Stimulated activated CD4-positive, alpha-beta T cell treated with anti-CD3 and anti-CD28 coated beads, Interleukin-1b, Interleukin-23, amount 100 ng/mL, for 4 hours (primary cell): ENCODE results near the gene USP7.
"Not testable (repeated sequence)": the region's sequence is repeated elsewhere in the genome, so short reads cannot be mapped to it uniquely, and the experiment has no call there.

Experiments
- DNase-seq, 2 donors: peaks; one replicate each; pipeline ENCODE4 v3.0.0-alpha.2; 2020; ENCODE audit warnings: low read depth in 2 of 2

Gene USP7

DNA sequence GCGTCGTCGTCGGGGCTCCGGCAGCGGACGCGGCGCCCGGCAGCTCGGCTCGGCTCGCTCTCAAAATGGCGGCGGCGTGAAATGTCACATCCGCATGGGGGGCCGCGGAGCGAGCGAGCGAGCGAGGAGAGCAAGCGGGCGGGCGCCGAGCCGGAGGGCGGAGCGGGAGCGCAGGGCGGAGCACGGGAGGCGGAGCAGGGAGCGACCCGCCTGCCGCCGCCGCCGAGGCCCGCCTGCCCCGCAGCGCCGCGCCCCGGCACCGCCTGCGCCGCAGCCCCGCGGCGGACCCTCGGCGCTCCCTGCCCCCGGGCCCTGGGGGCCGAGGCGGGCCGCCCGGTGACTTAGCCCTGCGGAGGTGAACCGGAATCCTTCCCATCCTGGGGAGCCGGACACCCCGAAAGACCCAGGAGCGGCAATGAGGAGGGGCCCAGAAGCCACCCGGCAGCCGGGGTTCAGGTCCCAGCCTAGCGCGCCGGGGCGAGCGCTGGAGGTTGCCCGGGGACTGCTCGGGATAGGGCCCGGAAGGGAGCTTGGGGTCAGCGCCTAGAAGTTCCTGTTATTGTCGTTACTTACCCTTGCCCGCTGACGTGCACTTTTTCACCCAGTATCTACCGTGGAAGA is at the start of gene USP7:
Gene USP7 (minus strand): TSS at position 86 of the 621 bp plus-strand sequence. CDS start 621 bp downstream, outside the sequence.
- DNase-seq, result peak; percentile 87 to 92

DNA sequence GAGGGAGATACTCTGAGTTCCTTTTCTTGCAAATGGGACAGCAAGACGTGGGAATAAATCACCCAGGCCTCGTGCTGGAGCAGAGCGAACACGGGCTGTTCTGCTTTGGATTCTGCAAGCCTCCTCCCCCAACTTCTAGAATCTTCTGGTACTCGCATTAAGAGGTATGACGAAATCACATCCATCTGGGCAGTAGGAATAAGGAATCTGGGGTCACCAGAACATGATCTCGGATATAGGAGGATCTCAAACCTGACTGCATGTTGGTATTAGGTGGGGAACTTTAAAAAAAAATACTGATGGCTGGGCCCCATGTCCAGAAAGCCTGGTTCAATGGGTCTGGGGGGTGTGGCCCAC is 49.8 kb upstream of the USP7 start:
- no peak for DNase-seq

GRCh38 chr16:9012848-9013507 is 49.3 kb upstream of the USP7 start:
- peak in 1 of 2 donors; percentile 6 for DNase-seq

- no peak for DNase-seq
These were observed 48.6 kb upstream of the USP7 start for GRCh38 chr16:9012330-9012729.

DNA sequence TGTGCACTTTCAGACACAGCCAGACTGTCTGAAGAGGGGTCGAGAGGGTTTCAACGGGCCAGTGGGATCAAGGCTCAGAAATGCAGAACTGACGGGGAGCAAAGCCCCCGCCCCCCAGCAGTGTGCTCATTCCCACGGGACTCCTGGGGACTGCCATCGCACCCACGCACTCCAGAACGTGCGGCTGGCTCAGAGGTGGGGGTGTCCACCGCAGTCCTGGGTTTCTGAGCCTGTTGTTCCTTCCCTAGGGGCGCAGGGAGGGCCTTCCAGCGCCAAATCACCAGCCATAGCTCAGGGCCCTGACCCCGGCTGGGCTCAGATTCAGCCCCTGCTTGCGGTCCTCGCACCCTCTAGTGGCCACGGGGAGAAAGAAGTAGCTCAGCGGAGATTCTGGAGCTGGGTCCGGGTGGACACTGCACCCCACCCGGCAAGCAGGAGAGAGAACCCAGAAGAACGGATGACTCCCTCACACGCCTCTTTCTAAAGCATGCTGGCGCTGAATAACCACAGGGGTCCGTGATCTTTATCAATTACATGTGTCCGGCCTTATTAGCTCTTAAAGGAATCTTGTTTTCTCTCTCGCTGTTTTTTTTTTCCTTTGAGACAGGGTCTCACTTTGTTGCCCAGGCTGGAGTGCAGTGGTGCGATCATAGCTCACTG is 45.0 kb upstream of the USP7 start:
- DNase-seq, result peak; percentile 51 to 55

- no peak for DNase-seq
These were observed 43.6 kb upstream of the USP7 start for GRCh38 chr16:9007177-9007794.

- DNase-seq, result no peak
These were observed 40.5 kb upstream of the USP7 start for GRCh38 chr16:9004183-9004582.

- no peak for DNase-seq
These were observed 40.1 kb upstream of the USP7 start for GRCh38 chr16:9003763-9004162.

DNA sequence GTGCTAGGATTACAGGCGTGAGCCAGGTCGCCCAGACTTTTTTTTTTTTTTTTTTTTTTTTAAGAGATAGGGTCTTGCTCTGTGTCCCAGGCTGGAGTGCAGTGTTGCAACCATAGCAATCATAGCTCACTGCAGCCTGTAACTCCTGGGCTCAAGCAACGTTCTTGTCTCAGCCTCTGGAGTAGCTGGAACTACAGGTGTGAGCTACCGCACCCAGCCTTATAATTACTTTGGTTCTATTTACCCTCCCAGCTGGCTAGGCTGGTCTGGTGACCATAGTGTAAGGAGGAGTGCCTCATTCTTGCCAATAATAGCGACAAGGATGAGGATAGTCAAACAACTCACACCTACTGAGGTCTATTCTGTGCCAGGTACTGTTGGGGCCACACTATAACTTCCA is 39.6 kb upstream of the USP7 start:
- no peak for DNase-seq

DNA sequence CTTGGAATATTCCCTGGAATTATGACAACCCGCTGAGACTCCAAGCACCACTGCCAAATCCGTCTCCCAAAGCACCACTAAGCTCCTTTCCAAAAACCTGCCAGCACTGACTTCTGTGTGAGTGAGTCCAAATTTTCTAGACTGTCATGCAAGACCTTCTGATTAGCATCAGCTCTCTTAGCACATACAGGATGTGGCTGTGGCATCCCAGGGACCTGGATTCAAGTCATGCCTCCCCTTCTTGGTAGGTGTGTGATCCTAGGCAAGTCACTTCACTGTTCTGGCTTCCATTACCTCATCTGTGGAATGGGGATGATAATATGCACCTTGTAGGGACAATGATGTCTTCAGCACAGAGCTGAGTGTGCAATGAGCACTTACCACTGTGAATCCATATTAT is 38.3 kb upstream of the USP7 start:
- no peak for DNase-seq

DNA sequence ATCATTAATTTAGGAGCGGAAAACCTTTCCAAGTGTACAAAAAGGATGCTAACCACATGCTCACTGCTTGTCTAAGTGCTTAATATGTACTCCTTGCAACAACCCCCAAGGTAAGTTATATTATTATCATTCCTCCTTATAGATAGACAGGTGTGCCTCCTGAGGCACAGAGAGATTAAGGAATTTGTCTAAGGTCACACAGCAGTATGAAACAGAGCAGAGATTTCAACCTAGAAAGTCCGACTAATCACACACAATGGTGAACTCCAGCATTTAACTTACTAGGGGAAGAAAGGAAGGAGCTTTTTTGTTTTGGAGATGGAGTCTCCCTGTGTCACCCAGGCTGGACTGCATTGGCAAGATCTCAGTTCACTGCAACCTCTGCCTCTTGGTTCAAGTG is 37.0 kb upstream of the USP7 start:
- no peak for DNase-seq

DNA sequence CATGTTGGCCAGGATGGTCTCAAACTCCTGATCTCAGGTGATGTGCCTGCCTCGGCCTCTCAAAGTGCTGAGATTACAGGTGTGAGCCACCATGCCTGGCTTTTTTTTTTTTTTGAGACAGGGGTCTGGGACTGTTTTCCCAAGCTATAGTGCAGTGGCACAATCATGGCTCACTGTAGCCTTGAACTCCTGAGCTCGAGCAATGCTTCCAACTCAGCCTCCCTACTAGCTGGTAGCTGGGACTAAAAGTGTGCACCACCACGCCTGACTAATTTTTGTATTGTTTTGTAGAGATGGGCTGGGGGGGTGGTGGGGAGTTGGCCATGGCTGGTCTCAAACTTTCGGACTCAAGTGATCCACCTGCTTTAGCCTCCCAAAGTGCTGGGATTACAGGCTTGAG is 36.1 kb upstream of the USP7 start:
- no peak for DNase-seq

DNA sequence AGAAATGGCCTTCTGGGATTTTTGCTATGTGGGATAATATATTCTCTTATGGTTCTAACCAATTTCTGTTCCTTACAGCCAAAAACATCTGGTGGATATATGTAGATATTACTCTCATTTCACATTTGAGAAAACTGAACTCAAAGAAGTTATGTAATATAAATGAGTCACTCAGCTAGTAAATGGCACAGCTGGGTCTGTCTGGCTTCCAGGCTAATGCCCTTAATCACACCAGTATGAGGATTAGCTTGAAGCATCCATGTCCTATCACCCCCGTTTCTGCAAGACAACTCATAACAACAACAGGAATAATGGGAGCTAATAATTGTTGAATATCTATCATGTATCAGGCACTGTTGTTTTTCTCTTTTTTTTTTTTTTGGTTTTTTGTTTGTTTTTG is 34.4 kb upstream of the USP7 start:
- no peak for DNase-seq

DNA sequence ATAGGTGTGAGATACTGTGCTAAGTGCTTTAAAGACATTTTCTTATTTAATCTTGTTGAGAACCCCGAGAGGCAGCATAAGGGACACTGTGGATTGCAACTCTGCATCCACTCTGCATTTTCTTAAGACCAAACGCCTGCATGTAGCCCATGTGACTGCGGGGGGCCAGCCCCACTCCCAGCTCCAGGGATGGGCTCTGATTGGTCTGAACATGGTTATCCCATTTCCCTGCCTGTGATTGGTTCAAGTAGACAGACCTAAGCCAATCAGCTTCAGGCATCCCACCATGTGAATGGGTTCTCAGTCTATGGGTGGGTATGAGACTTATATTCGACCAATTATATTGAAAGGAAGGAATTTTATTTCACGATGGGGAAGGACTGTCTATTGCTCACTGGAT is 33.2 kb upstream of the USP7 start:
- DNase-seq, result no peak

DNA sequence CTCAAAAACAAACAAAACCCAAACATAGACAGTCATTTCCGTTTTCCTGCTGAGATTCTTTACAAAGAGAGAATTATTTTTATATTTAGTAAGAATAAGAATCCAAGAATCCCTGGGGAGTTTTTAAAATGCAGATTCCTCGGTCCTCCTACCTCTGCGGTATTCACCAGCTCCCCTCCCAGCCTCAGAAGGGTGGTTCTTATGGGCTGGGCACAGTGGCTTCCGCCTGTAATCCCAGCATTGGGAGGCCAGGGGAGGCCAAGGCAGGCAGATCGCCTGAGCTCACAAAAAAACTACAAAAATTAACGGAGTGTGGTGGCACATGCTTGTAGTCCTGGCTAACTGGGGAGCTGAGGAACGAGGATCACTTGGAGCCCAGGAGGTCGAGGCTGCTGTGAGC is 26.7 kb upstream of the USP7 start:
- no peak for DNase-seq

DNA sequence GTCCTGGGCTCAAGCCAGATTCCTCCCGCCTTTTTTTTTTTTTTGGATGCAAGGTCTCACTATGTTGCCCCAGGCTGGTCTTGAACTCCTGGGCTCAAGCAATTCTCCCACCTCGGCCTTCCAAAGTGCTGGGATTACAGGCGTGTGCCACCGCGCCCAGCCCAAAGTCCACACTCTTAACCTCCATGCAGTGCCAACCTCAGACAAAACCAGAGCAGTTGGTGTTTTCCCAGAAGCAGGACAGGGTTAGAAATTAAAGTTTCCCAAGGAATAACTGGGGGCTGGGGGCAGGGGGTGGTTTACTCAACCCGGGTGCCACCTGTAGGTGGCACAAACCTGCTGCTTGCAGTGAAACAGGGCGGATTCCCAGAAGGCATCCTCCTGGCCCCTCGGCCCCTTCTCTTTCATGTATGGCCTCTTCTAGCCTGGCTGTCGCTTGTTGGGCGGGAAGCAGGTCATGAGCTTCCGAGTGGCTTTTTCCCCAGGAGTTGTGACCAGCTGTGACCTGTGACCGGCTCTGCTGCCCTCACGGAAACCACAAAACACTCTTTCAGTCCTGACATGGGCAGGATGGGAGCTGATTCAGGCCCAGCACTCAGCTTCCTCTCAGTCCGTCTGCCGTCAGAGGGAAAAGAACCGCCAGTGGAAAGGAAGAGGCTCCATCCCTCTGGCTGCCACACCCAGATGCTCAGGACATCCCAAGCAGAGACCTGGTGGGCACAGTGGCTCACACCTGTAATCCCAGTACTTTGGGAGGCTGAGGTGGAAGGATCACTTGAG is 25.6 kb upstream of the USP7 start:
- DNase-seq, result no peak

GRCh38 chr16:8986818-8987191 is 23.1 kb upstream of the USP7 start:
- no peak for DNase-seq

- no peak for DNase-seq
These were observed 22.4 kb upstream of the USP7 start for GRCh38 chr16:8986111-8986510.

DNA sequence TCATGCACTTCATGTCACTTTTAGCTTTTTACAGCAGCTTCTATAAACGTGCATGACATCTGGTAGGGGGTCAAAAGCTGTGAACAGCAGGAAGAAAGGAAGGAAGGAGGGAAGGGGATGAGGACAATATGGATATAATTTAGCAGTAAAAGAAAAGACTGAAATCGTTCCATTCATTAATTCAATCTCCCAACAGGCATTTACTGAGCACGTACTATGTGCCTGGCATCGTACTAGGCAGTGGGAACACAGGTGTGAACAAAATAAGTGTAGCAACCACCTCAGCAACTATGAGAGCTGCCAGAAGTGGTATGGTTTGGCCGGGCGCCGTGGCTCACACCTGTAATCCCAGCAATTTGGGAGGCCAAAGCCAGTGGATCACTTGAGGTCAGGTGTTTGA is 19.1 kb upstream of the USP7 start:
- no peak for DNase-seq

DNA sequence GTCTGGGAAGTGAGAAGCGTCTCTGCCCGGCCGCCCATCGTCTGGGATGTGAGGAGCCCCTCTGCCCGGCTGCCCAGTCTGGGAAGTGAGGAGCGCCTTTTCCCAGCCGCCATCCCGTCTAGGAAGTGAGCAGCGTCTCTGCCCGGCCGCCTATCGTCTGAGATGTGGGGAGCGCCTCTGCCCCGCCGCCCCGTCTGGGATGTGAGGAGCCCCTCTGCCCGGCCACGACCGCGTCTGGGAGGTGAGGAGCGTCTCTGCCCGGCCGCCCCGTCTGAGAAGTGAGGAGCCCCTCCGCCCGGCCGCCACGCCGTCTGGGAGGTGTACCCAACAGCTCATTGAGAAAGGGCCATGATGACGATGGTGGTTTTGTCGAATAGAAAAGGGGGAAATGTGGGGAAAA is 18.2 kb upstream of the USP7 start:
- not testable (repeated sequence) for DNase-seq

GRCh38 chr16:8976189-8976588 is 12.5 kb upstream of the USP7 start:
- DNase-seq, result not testable (repeated sequence)

DNA sequence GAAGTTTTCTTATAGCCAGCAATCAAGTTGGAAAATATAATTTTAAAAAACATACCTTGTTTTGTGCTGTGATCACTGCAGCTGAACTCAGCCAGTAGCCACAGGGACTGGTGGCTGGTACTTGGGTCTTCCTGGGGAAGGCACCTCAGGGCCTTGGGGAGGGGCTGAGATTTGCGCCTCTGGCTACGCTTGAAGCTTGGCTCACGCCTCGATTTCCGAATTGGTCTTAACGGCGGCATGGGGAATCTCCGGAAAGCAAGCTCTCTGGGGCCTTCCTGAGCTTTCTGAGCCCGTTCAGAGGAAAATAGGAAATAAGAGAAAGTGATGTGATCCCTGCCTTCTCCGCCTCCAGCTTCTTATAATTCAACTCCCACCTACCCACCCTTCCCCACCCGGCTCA is 11.3 kb upstream of the USP7 start:
- DNase-seq, result no peak
